H9 (cell line): ENCODE data around the gene SLC39A10. TPM values are rescaled to one million over a fixed set of nuclear protein-coding genes. Genes with fewer than 3 reads are reported as not detected.
"Not testable (repeated sequence)": the region's sequence is repeated elsewhere in the genome, so short reads cannot be mapped to it uniquely, and the experiment has no call there.

Experiments used
- DNase-seq: peaks from one replicate; pipeline ENCODE4 v3.0.0-alpha.2; 2017
- H2AFZ ChIP-seq: one replicate; pipeline ENCODE4 v1.6.1; 2013; ENCODE audit warnings: mild to moderate bottlenecking, low read length, control low read depth, moderate library complexity
- H2AK5ac ChIP-seq: 2 replicates; pipeline ENCODE4 v1.6.1; 2013; ENCODE audit warnings: low read length, control low read depth, mixed read lengths; ENCODE audit not compliant: insufficient read length
- H2BK120ac ChIP-seq: one replicate; pipeline ENCODE4 v1.6.1; 2013; ENCODE audit warnings: low read depth, mild to moderate bottlenecking, low read length, control low read depth, inconsistent platforms; ENCODE audit not compliant: poor library complexity, severe bottlenecking
- H2BK12ac ChIP-seq: 2 replicates; pipeline ENCODE4 v1.6.1; 2013; ENCODE audit warnings: low read length, control low read depth, mixed read lengths, low read depth; ENCODE audit not compliant: insufficient read length
- H2BK15ac ChIP-seq: 2 replicates; pipeline ENCODE4 v1.6.1; 2013; ENCODE audit warnings: low read depth, low read length, control low read depth
- H2BK20ac ChIP-seq: one replicate; pipeline ENCODE4 v1.6.1; 2013; ENCODE audit warnings: low read depth, mild to moderate bottlenecking, low read length, control low read depth, inconsistent platforms; ENCODE audit not compliant: poor library complexity, severe bottlenecking
- H2BK5ac ChIP-seq: 2 replicates; pipeline ENCODE4 v1.6.1; 2013; ENCODE audit warnings: low read length, control low read depth, mixed read lengths; ENCODE audit not compliant: insufficient read length
- H3K14ac ChIP-seq: 2 replicates; pipeline ENCODE4 v1.6.1; 2013; ENCODE audit warnings: low read length, control low read depth; ENCODE audit not compliant: insufficient read depth
- H3K18ac ChIP-seq: 2 replicates; pipeline ENCODE4 v1.6.1; 2013; ENCODE audit warnings: low read depth, mild to moderate bottlenecking, mixed read lengths, low read length, control low read depth; ENCODE audit not compliant: insufficient read length
- H3K23ac ChIP-seq: 2 replicates; pipeline ENCODE4 v1.6.1; 2013; ENCODE audit warnings: low read length, control low read depth, mixed read lengths, low read depth; ENCODE audit not compliant: insufficient read length
- H3K23me2 ChIP-seq: 2 replicates; pipeline ENCODE4 v1.6.1; 2013; ENCODE audit warnings: low read depth, mild to moderate bottlenecking, mixed read lengths, low read length, control low read depth; ENCODE audit not compliant: insufficient read length, poor library complexity, severe bottlenecking
- H3K27ac ChIP-seq: 2 replicates; pipeline ENCODE4 v1.5.1; 2013; ENCODE audit warnings: low read length, control low read depth, mixed read lengths, low read depth; ENCODE audit not compliant: insufficient read length
- H3K27me3 ChIP-seq: 2 replicates; pipeline ENCODE4 v1.6.1; 2013; ENCODE audit warnings: low read length, control low read depth, inconsistent platforms; ENCODE audit not compliant: insufficient read depth
- H3K4ac ChIP-seq: 2 replicates; pipeline ENCODE4 v1.6.1; 2013; ENCODE audit warnings: low read depth, mild to moderate bottlenecking, control low read depth, inconsistent platforms, low read length, moderate library complexity
- H3K4me1 ChIP-seq: 2 replicates; pipeline ENCODE4 v1.6.1; 2013; ENCODE audit warnings: low read length, control low read depth, inconsistent platforms; ENCODE audit not compliant: insufficient read depth
- H3K4me2 ChIP-seq: 2 replicates; pipeline ENCODE4 v1.6.1; 2013; ENCODE audit warnings: low read length, control low read depth, mixed read lengths; ENCODE audit not compliant: insufficient read length, insufficient read depth
- H3K56ac ChIP-seq: 2 replicates; pipeline ENCODE4 v1.6.1; 2013; ENCODE audit warnings: low read depth, mild to moderate bottlenecking, mixed read lengths, low read length, control low read depth; ENCODE audit not compliant: insufficient read length
- H3K79me1 ChIP-seq: 2 replicates; pipeline ENCODE4 v1.6.1; 2013; ENCODE audit warnings: low read depth, mild to moderate bottlenecking, moderate library complexity, low read length, control low read depth, inconsistent platforms; ENCODE audit not compliant: insufficient read depth, poor library complexity, severe bottlenecking
- H3K79me2 ChIP-seq: 2 replicates; pipeline ENCODE4 v1.6.1; 2013; ENCODE audit warnings: low read length, control low read depth, inconsistent platforms; ENCODE audit not compliant: insufficient read depth
- H3K9ac ChIP-seq: 2 replicates; pipeline ENCODE4 v1.6.1; 2013; ENCODE audit warnings: low read length, control low read depth, mixed read lengths; ENCODE audit not compliant: insufficient read length; ENCODE audit errors: extremely low read depth
- H3K9me3 ChIP-seq: one replicate; pipeline ENCODE4 v1.6.1; 2013; ENCODE audit warnings: low read depth, low read length, inconsistent platforms; ENCODE audit not compliant: control insufficient read depth
- H3T11ph ChIP-seq: one replicate; pipeline ENCODE4 v1.6.1; 2013; ENCODE audit warnings: mild to moderate bottlenecking, low read length, control low read depth, inconsistent platforms
- H4K20me1 ChIP-seq: one replicate; pipeline ENCODE4 v1.6.1; 2013; ENCODE audit not compliant: control insufficient read depth, insufficient read length, insufficient read depth
- H4K5ac ChIP-seq: 2 replicates; pipeline ENCODE4 v1.6.1; 2013; ENCODE audit warnings: low read depth, mild to moderate bottlenecking, mixed read lengths, low read length, control low read depth; ENCODE audit not compliant: insufficient read length
- H4K8ac ChIP-seq: replicated peaks from 2 replicates; pipeline ENCODE4 v1.6.1; 2013; ENCODE audit warnings: low read length, control low read depth, mixed read lengths, low read depth; ENCODE audit not compliant: insufficient read length
- H4K91ac ChIP-seq: 2 replicates; pipeline ENCODE4 v1.6.1; 2013; ENCODE audit warnings: low read depth, mild to moderate bottlenecking, moderate library complexity, mixed read lengths, low read length, control low read depth; ENCODE audit not compliant: insufficient read length
- H3K27ac Mint-ChIP-seq, 3 experiments: 2 replicates in 2 of 3; 3 replicates in 1 of 3; pipeline ENCODE4 v1.8.0; 2020 to 2021; ENCODE audit warnings: mixed read lengths in 3 of 3, mild to moderate bottlenecking in 1 of 3, moderate library complexity in 1 of 3
- H3K27me3 Mint-ChIP-seq: 2 replicates; pipeline ENCODE4 v1.8.0; 2021; ENCODE audit warnings: low read depth, mild to moderate bottlenecking, moderate library complexity, mixed read lengths
- H3K36me3 Mint-ChIP-seq, 3 experiments: 2 replicates in 2 of 3; 3 replicates in 1 of 3; pipeline ENCODE4 v1.8.0; 2020 to 2021; ENCODE audit warnings: low read depth in 3 of 3, mixed read lengths in 3 of 3; ENCODE audit not compliant: insufficient read depth in 1 of 3
- H3K4me1 Mint-ChIP-seq, 2 experiments: 2 replicates each; pipeline ENCODE4 v1.8.0; 2020; ENCODE audit warnings: mixed read lengths in 2 of 2
- H3K4me3 Mint-ChIP-seq, 2 experiments: 2 replicates in 1 of 2; 3 replicates in 1 of 2; pipeline ENCODE4 v1.8.0; 2020 to 2021; ENCODE audit warnings: mild to moderate bottlenecking in 2 of 2, mixed read lengths in 2 of 2, moderate library complexity in 1 of 2
- H3K9me3 Mint-ChIP-seq, 2 experiments: 2 replicates in 1 of 2; 3 replicates in 1 of 2; pipeline ENCODE4 v1.8.0; 2020; ENCODE audit warnings: mild to moderate bottlenecking in 2 of 2, mixed read lengths in 2 of 2, moderate library complexity in 1 of 2
- CTCF ChIP-seq: fragments of 200-600 bp; sonication (generic); conservative IDR thresholded peaks from 3 replicates; pipeline ENCODE4 v1.8.0; 2021; ENCODE audit warnings: antibody characterized with exemption, mild to moderate bottlenecking
- WGBS: extraction: QIAGEN DNeasy Blood & Tissue Kit; methylation state at CpG from one replicate; pipeline ENCODE4 v1.1.7; 2013; ENCODE audit warnings: missing lambda C conversion rate, low lambda C conversion rate, mixed read lengths; ENCODE audit not compliant: insufficient read length; ENCODE audit errors: extremely low coverage; 5-methylcytosine and 5-hydroxymethylcytosine counted together
- total RNA-seq: library from RNA; stranded (reverse); gene quantifications from 2 replicates; pipeline ENCODE4 v1.2.1, GENCODE V29; 2021

Gene SLC39A10
- total RNA-seq, 1 experiment from 2014 or later: 161 TPM

GRCh38 chr2:195642679-195643068 is 14.4 kb upstream of the SLC39A10 start:
- Histone ChIP-seq H3K23ac (no peak overlapping the region), H3K27ac (no peak overlapping the region), H3K9me3 (no peaks in the 10 kb centered on the region), H3K79me1 (no peaks in the 10 kb centered on the region), H2BK5ac (no peak overlapping the region), H3K27me3 (no peaks in the 10 kb centered on the region), H3T11ph (no peak overlapping the region), H4K8ac (no peak overlapping the region), H2AK5ac (no peak overlapping the region), H2BK20ac (no peak overlapping the region), H2BK120ac (no peak overlapping the region), H3K4me2 (no peak overlapping the region), H3K14ac (no peak overlapping the region), H3K56ac (no peak overlapping the region), H2BK15ac (no peak overlapping the region), H4K5ac (no peak overlapping the region), H2AFZ (no peak overlapping the region), H3K4ac (no peak overlapping the region), H4K20me1 (no peaks in the 10 kb centered on the region), H3K18ac (no peak overlapping the region), H3K23me2 (no peaks in the 10 kb centered on the region), H3K9ac (no peak overlapping the region), H2BK12ac (no peak overlapping the region), H3K4me1 (peaks cover 10% of the 10 kb centered on the region; the same call in 1 of the 2 replicates), H4K91ac (no peak overlapping the region), H3K79me2 (no peaks in the 10 kb centered on the region; the same call in 1 of the 2 replicates)
- no CpG with 5 or more reads among the region's 1 CpG for WGBS
- Mint-ChIP-seq H3K27ac (peak overlapping the region in 1 of 3 experiments; percentile 44; a peak in 1 of 7 replicates), H3K36me3 (peaks cover 0 to 6% (median 3%) of the 10 kb centered on the region in 3 experiments; a peak in 4 of 7 replicates), H3K9me3 (no peaks in the 10 kb centered on the region), H3K4me1 (peaks cover 28 to 35% of the 10 kb centered on the region in 2 experiments), H3K27me3 (no peaks in the 10 kb centered on the region), H3K4me3 (no peak overlapping the region)
- no peak for DNase-seq
- no peak for TF ChIP-seq CTCF

- H3T11ph ChIP-seq, H3K27ac Mint-ChIP-seq, H3K9ac ChIP-seq, H3K79me2 ChIP-seq, H2BK120ac ChIP-seq, H3K4ac ChIP-seq, H2AFZ ChIP-seq, H3K9me3 Mint-ChIP-seq, H2BK15ac ChIP-seq, H2AK5ac ChIP-seq, H3K14ac ChIP-seq, H3K18ac ChIP-seq, H3K23me2 ChIP-seq, H4K5ac ChIP-seq, H3K4me3 Mint-ChIP-seq, H3K9me3 ChIP-seq, H4K20me1 ChIP-seq, H3K79me1 ChIP-seq, H3K56ac ChIP-seq, H2BK12ac ChIP-seq, H2BK5ac ChIP-seq, H3K36me3 Mint-ChIP-seq, H3K4me2 ChIP-seq, H4K91ac ChIP-seq, H2BK20ac ChIP-seq, H3K27me3 Mint-ChIP-seq, DNase-seq, H3K27ac ChIP-seq, H3K23ac ChIP-seq, H3K27me3 ChIP-seq, H4K8ac ChIP-seq, H3K4me1 ChIP-seq: not testable (repeated sequence)
- peaks cover 29 to 37% of the 10 kb centered on the region in 2 experiments for H3K4me1 Mint-ChIP-seq
- no CpG with 5 or more reads among the region's 9 CpGs for WGBS
Measured at GRCh38 chr2:195644708-195645107, 12.3 kb upstream of the SLC39A10 start.
